Vagina (tissue), 2 donors: ENCODE data around the gene BBS4.
"Not testable (repeated sequence)": the region's sequence is repeated elsewhere in the genome, so short reads cannot be mapped to it uniquely, and the experiment has no call there.

Source experiments
- CTCF ChIP-seq, 3 experiments: fragments of 450-650 bp in 2 of 3; fragments of 200-600 bp in 1 of 3; sonication (generic) in 1 of 3; IDR thresholded peaks; one replicate each; pipeline ENCODE4 v1.5.1; 2017 to 2019; ENCODE audit warnings: antibody characterized with exemption in 3 of 3, mild to moderate bottlenecking in 2 of 3, moderate library complexity in 2 of 3
- POLR2A ChIP-seq, 2 donors: fragments of 450-650 bp; IDR thresholded peaks; one replicate each; pipeline ENCODE4 v1.6.1; 2017; ENCODE audit warnings: antibody characterized with exemption in 2 of 2, mild to moderate bottlenecking in 2 of 2, moderate library complexity in 2 of 2
- POLR2AphosphoS5 ChIP-seq, 2 donors: sonication (generic); formaldehyde crosslinking; IDR thresholded peaks; one replicate each; pipeline ENCODE4 v1.9.0; 2017; ENCODE audit warnings: antibody characterized with exemption in 2 of 2, mild to moderate bottlenecking in 2 of 2, low read depth in 1 of 2; ENCODE audit not compliant: insufficient read depth in 1 of 2

GRCh38 chr15:72661081-72661480, 24.9 kb upstream of the BBS4 start:
- TF ChIP-seq CTCF (IDR thresholded peaks at IDR 0.05); POLR2AphosphoS5 (IDR thresholded peaks at IDR 0.05; ENCODE audit: insufficient read depth in 1 of 2, low read depth in 1 of 2); POLR2A (IDR thresholded peaks at IDR 0.05): not testable (repeated sequence)
